GM12878 (cell line): ENCODE data around the gene CLDN24.

Experiments used
- CTCF ChIP-seq, 3 experiments: IDR thresholded peaks in 2 of 3; conservative IDR thresholded peaks in 1 of 3; 2 replicates each; pipeline ENCODE4 v1.5.1; 2011; ENCODE audit warnings: low read depth in 3 of 3, low read length in 3 of 3, mild to moderate bottlenecking in 3 of 3, control low read depth in 2 of 3, moderate library complexity in 2 of 3, inconsistent platforms in 1 of 3, mixed read lengths in 1 of 3; ENCODE audit not compliant: control insufficient read depth in 2 of 3, insufficient read depth in 1 of 3; ENCODE audit errors: extremely low read depth in 1 of 3
- ELK1 ChIP-seq: IDR thresholded peaks from 2 replicates; pipeline ENCODE4 v1.6.1; 2012; ENCODE audit warnings: low read depth, low read length, improper control_type of control experiment
- HDAC6 ChIP-seq: fragments of 200-600 bp; sonication (generic); IDR thresholded peaks from one replicate; pipeline ENCODE4 v1.8.0; 2017; ENCODE audit warnings: antibody characterized with exemption; ENCODE audit not compliant: unreplicated experiment
- JUND ChIP-seq: IDR thresholded peaks from 2 replicates; pipeline ENCODE4 v1.6.1; 2012; ENCODE audit warnings: low read depth, mild to moderate bottlenecking, low read length, improper control_type of control experiment, moderate library complexity
- POLR2AphosphoS2 ChIP-seq: IDR thresholded peaks from 2 replicates; pipeline ENCODE4 v1.6.1; 2011; ENCODE audit warnings: low read depth, mild to moderate bottlenecking, low read length, improper control_type of control experiment, moderate library complexity
- POLR2AphosphoS5 ChIP-seq: IDR thresholded peaks from 2 replicates; pipeline ENCODE4 v1.6.1; 2011; ENCODE audit warnings: mild to moderate bottlenecking, low read length, inconsistent platforms
- TAF1 ChIP-seq: IDR thresholded peaks from 2 replicates; pipeline ENCODE4 v1.6.1; 2011; ENCODE audit warnings: mild to moderate bottlenecking, low read depth, low read length, borderline replicate concordance

- no peak for TF ChIP-seq CTCF (IDR thresholded peaks at IDR 0.05 in 2 of 3, conservative IDR thresholded peaks at IDR 0.05 in 1 of 3; ENCODE audit: control insufficient read depth in 2 of 3, extremely low read depth in 1 of 3, insufficient read depth in 1 of 3, low read depth in 3 of 3, low read length in 3 of 3)
- no peak for TF ChIP-seq POLR2AphosphoS2
- no peak for TF ChIP-seq ELK1
- TF ChIP-seq TAF1, result no peak
- no peak for TF ChIP-seq HDAC6
- no peak for TF ChIP-seq JUND
- no peak for TF ChIP-seq POLR2AphosphoS5
Observed at GRCh38 chr4:183321079-183321478, 1.1 kb downstream of the CLDN24 start.
